AG08396 (cell line): ENCODE results near the gene BCL2.
"Not testable (repeated sequence)": the region's sequence is repeated elsewhere in the genome, so short reads cannot be mapped to it uniquely, and the experiment has no call there.

Experiments
- DNase-seq: peaks from one replicate; pipeline ENCODE4 v3.0.0; 2012; ENCODE audit warnings: low spot score, mixed read lengths

The BCL2 gene

GRCh38 chr18:63198868-63199742, 120.5 kb downstream of the BCL2 start:
- no peak for DNase-seq

GRCh38 chr18:63198098-63198760, 121.3 kb downstream of the BCL2 start:
- no peak for DNase-seq

GRCh38 chr18:63197246-63197869, 122.2 kb downstream of the BCL2 start:
- DNase-seq: no peak

- no peak for DNase-seq
Measured at GRCh38 chr18:63195326-63196159, 124.0 kb downstream of the BCL2 start.

GRCh38 chr18:63192885-63193349, 126.7 kb downstream of the BCL2 start:
- no peak for DNase-seq

- DNase-seq: no peak
Measured at GRCh38 chr18:63192126-63192884, 127.3 kb downstream of the BCL2 start.

GRCh38 chr18:63191413-63191812, 128.2 kb downstream of the BCL2 start:
- no peak for DNase-seq

GRCh38 chr18:63190838-63191237, 128.7 kb downstream of the BCL2 start:
- DNase-seq: not testable (repeated sequence)

- no peak for DNase-seq
Measured at GRCh38 chr18:63189817-63190216, 129.8 kb downstream of the BCL2 start.

- no peak for DNase-seq
Measured at GRCh38 chr18:63189041-63189440, 130.5 kb downstream of the BCL2 start.

- DNase-seq: no peak
Measured at GRCh38 chr18:63187791-63188460, 131.6 kb downstream of the BCL2 start.

GRCh38 chr18:63187223-63187574, 132.4 kb downstream of the BCL2 start:
- DNase-seq: no peak

GRCh38 chr18:63186520-63187222, 132.9 kb downstream of the BCL2 start:
- no peak for DNase-seq

GRCh38 chr18:63185984-63186383, 133.6 kb downstream of the BCL2 start:
- DNase-seq: no peak

- DNase-seq: no peak
Measured at GRCh38 chr18:63183952-63184770, 135.4 kb downstream of the BCL2 start.

GRCh38 chr18:63183378-63183777, 136.2 kb downstream of the BCL2 start:
- no peak for DNase-seq

GRCh38 chr18:63182861-63183260, 136.7 kb downstream of the BCL2 start:
- DNase-seq: no peak

GRCh38 chr18:63182310-63182772, 137.2 kb downstream of the BCL2 start:
- DNase-seq: no peak

- no peak for DNase-seq
Measured at GRCh38 chr18:63181706-63182309, 137.8 kb downstream of the BCL2 start.
